HepG2 (cell line): Measurements from ENCODE around the gene FCER1G. TPM values are rescaled to one million over a fixed set of nuclear protein-coding genes. Genes with fewer than 3 reads are reported as not detected.

Source experiments
- CCDC6 ChIP-seq: sonication (generic); formaldehyde crosslinking; IDR thresholded peaks from 2 replicates; pipeline ENCODE4 v1.8.1; 2022; ENCODE audit warnings: mild to moderate bottlenecking, missing genetic modification reagents, moderate library complexity
- EZH2 ChIP-seq: conservative IDR thresholded peaks from 2 replicates; pipeline ENCODE4 v1.6.1; 2012; ENCODE audit warnings: mild to moderate bottlenecking, low read depth, low read length, moderate library complexity
- HOXA9 ChIP-seq: sonication (generic); formaldehyde crosslinking; IDR thresholded peaks from 2 replicates; pipeline ENCODE4 v1.8.1; 2022; ENCODE audit warnings: missing genetic modification reagents, mild to moderate bottlenecking, moderate library complexity, borderline replicate concordance
- SAP130 ChIP-seq: IDR thresholded peaks from 2 replicates; pipeline ENCODE4 v1.6.1; 2016; ENCODE audit warnings: low read depth
- STAT5B ChIP-seq: sonication (generic); formaldehyde crosslinking; IDR thresholded peaks from 2 replicates; pipeline ENCODE4 v1.4.0; 2020; ENCODE audit warnings: missing genetic modification reagents
- ZNF160 ChIP-seq: sonication (generic); formaldehyde crosslinking; IDR thresholded peaks from 2 replicates; pipeline ENCODE4 v1.8.0; 2022; ENCODE audit warnings: mild to moderate bottlenecking, inconsistent platforms, missing genetic modification reagents
- ZNF605 ChIP-seq: sonication (generic); formaldehyde crosslinking; IDR thresholded peaks from 2 replicates; pipeline ENCODE4 v1.8.0; 2022; ENCODE audit warnings: mild to moderate bottlenecking, missing genetic modification reagents
- ZNF788 ChIP-seq: sonication (generic); formaldehyde crosslinking; IDR thresholded peaks from 2 replicates; pipeline ENCODE4 v1.5.0; 2020; ENCODE audit warnings: mild to moderate bottlenecking, missing genetic modification reagents, borderline replicate concordance
- polyA plus RNA-seq, 8 experiments: library from polyadenylated mRNA; depleted of rRNA in 3 of 8; stranded (reverse) in 7 of 8; unstranded in 1 of 8; fragments of >200 nt; fragmentation: Illumina TruSeq in 4 of 8; extraction: Trizol in 4 of 8; gene quantifications; 2 replicates each; pipeline versions ENCODE4 v1.2.1 to v1.2.3, GENCODE V29; 2011 to 2016; ENCODE audit warnings: low read depth in 4 of 8, missing spikeins in 1 of 8, mixed read lengths in 1 of 8; ENCODE audit not compliant: insufficient read depth in 1 of 8
- total RNA-seq, 5 experiments: library from RNA; depleted of rRNA; stranded (reverse); fragments of >200 nt; fragmentation: Illumina TruSeq; extraction: Trizol; gene quantifications; 2 replicates each; pipeline ENCODE4 v1.2.3, GENCODE V29; 2016; ENCODE audit warnings: low read depth in 1 of 5
- TF ChIP-seq, protein P1 (sequence below): IDR thresholded peaks from 2 replicates; pipeline ENCODE4 v1.6.1; 2016; ENCODE audit warnings: low read depth, missing genetic modification reagents, missing compliant biosample characterization
- TF ChIP-seq, protein P2 (sequence below): sonication (generic); formaldehyde crosslinking; IDR thresholded peaks from 2 replicates; pipeline ENCODE4 v1.5.0; 2020; ENCODE audit warnings: missing genetic modification reagents
- TF ChIP-seq, protein P3 (sequence below): sonication (generic); formaldehyde crosslinking; IDR thresholded peaks from 2 replicates; pipeline ENCODE4 v1.8.0; 2023; ENCODE audit warnings: mild to moderate bottlenecking, missing genetic modification reagents

Gene FCER1G
- total and polyA plus RNA-seq, 2 of the 13 experiments (the other 11 are each of a cell fraction or from before 2014, with no cell fraction given) = 1.3 to 6.4 TPM

DNA sequence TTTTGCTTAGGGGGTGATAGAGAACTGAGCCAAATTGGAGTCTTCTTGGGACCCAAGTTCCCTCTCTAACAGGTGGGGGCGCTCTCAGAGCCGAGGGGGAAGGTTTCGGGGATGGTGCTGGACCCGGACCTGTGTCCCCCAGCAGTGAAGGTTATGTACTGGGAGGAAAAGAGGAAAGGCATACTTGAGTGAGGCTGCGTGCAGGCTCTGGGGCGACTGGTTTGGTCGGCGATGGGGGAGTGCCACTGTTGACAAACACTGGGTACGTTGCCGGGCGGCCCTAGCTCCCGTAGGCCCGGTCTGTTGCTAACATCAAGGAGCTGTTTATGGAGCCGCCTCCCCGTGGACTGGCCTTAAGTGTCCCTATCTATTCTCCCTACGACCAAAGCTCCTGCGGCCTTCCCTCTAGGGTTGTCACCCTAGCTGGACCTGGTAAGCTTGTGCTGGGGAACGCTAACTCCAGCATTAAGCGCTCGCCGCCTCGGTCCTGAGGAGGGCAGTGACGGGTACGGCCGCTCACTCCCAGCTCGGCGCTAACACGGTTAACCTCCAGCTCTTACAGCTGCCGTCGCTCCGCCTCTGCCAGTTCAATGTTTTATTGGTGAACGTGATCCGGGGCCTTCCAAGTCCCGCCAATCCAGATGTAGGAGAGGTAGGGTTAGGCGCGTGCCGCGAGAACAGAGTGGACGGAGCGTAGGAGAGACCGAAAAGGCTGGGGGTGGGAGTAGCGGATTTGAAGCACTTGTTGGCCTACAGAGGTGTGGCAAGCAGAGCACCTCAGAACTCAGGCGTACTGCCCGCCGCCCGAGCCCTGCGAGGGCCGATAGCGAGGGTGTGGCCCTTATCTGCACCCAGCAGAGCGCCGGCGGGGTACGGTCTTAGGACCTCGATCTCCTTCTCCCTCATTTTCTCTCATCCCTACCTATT is 49.1 kb upstream of the FCER1G start, which contains the start of gene PPOX (continued):
- TF ChIP-seq, protein P1, sequence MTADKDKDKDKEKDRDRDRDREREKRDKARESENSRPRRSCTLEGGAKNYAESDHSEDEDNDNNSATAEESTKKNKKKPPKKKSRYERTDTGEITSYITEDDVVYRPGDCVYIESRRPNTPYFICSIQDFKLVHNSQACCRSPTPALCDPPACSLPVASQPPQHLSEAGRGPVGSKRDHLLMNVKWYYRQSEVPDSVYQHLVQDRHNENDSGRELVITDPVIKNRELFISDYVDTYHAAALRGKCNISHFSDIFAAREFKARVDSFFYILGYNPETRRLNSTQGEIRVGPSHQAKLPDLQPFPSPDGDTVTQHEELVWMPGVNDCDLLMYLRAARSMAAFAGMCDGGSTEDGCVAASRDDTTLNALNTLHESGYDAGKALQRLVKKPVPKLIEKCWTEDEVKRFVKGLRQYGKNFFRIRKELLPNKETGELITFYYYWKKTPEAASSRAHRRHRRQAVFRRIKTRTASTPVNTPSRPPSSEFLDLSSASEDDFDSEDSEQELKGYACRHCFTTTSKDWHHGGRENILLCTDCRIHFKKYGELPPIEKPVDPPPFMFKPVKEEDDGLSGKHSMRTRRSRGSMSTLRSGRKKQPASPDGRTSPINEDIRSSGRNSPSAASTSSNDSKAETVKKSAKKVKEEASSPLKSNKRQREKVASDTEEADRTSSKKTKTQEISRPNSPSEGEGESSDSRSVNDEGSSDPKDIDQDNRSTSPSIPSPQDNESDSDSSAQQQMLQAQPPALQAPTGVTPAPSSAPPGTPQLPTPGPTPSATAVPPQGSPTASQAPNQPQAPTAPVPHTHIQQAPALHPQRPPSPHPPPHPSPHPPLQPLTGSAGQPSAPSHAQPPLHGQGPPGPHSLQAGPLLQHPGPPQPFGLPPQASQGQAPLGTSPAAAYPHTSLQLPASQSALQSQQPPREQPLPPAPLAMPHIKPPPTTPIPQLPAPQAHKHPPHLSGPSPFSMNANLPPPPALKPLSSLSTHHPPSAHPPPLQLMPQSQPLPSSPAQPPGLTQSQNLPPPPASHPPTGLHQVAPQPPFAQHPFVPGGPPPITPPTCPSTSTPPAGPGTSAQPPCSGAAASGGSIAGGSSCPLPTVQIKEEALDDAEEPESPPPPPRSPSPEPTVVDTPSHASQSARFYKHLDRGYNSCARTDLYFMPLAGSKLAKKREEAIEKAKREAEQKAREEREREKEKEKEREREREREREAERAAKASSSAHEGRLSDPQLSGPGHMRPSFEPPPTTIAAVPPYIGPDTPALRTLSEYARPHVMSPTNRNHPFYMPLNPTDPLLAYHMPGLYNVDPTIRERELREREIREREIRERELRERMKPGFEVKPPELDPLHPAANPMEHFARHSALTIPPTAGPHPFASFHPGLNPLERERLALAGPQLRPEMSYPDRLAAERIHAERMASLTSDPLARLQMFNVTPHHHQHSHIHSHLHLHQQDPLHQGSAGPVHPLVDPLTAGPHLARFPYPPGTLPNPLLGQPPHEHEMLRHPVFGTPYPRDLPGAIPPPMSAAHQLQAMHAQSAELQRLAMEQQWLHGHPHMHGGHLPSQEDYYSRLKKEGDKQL (CRISPR knock-in tag) = no peak
- TF ChIP-seq, protein P2, sequence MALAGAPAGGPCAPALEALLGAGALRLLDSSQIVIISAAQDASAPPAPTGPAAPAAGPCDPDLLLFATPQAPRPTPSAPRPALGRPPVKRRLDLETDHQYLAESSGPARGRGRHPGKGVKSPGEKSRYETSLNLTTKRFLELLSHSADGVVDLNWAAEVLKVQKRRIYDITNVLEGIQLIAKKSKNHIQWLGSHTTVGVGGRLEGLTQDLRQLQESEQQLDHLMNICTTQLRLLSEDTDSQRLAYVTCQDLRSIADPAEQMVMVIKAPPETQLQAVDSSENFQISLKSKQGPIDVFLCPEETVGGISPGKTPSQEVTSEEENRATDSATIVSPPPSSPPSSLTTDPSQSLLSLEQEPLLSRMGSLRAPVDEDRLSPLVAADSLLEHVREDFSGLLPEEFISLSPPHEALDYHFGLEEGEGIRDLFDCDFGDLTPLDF = peak; percentile 71; the same call in 1 of the 2 replicates
- 0 out of 2 replicates have a peak, but pooled peaks have one; percentile 53 for TF ChIP-seq ZNF788 (CRISPR knock-in tag)
- 0 out of 2 replicates have a peak, but pooled peaks have one; percentile 26 for TF ChIP-seq STAT5B (CRISPR knock-in tag)
- TF ChIP-seq, protein P3, sequence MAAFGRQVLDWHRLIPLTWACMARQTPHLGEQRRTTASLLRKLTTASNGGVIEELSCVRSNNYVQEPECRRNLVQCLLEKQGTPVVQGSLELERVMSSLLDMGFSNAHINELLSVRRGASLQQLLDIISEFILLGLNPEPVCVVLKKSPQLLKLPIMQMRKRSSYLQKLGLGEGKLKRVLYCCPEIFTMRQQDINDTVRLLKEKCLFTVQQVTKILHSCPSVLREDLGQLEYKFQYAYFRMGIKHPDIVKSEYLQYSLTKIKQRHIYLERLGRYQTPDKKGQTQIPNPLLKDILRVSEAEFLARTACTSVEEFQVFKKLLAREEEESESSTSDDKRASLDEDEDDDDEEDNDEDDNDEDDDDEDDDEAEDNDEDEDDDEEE (CRISPR knock-in tag) = no peak
- TF ChIP-seq SAP130 (CRISPR knock-in tag) = peak; percentile 93
- TF ChIP-seq CCDC6 (CRISPR knock-in tag) = no peak
- TF ChIP-seq ZNF605 (CRISPR knock-in tag) = peak; percentile 40; the same call in 1 of the 2 replicates
- TF ChIP-seq HOXA9 (CRISPR knock-in tag) = no peak
- no peak for TF ChIP-seq EZH2
- TF ChIP-seq ZNF160 (CRISPR knock-in tag) = 0 out of 2 replicates have a peak, but pooled peaks have one; percentile 46
